ENCODE results near the gene RAB42. TPM values are rescaled to one million over a fixed set of nuclear protein-coding genes. Genes with fewer than 3 reads are reported as not detected.

Gene RAB42
- 4.8 TPM for polyA plus RNA-seq (2013, experiment 1 of 2)
- polyA plus RNA-seq (2013, experiment 2 of 2) = 4.9 TPM

GRCh38 chr1:28591708-28592320 lies at the start of gene RAB42:
Gene RAB42, plus strand, starts transcription at chr1:28592265. Its CDS starts 247 bp downstream, at chr1:28592512.
- Histone ChIP-seq H3K14ac (ENCODE audit: low read length in 2 of 2) (peak within 1 kb of the TSS in 1 of 2 experiments; percentile 4), H3K4ac (ENCODE audit: low read depth in 1 of 2, low read length in 2 of 2) (peak within 1 kb of the TSS in 1 of 2 experiments; percentile 67), H2AK5ac (ENCODE audit: low read length, severe bottlenecking) (peak within 1 kb of the TSS; percentile 87), H3K9me3 (ENCODE audit: control insufficient read depth, low read length) (no peaks in the 10 kb centered on the region), H2BK15ac (ENCODE audit: low read depth, poor library complexity, severe bottlenecking) (peak within 1 kb of the TSS; percentile 4), H4K8ac (ENCODE audit: low read length) (peak within 1 kb of the TSS; percentile 87), H3K79me1 (replicated peaks; ENCODE audit: low read length, poor library complexity, severe bottlenecking) (peaks cover 1% of the 10 kb centered on the region), H2BK120ac (ENCODE audit: low read depth, low read length) (peak within 1 kb of the TSS; percentile 78), H3K23ac (ENCODE audit: low read length in 2 of 2) (peak within 1 kb of the TSS in 1 of 2 experiments; percentile 94), H3K18ac (ENCODE audit: low read depth in 1 of 2, low read length in 2 of 2) (peak within 1 kb of the TSS; percentile 55 to 78), H4K91ac (ENCODE audit: low read length) (no peak within 1 kb of the TSS), H3K36me3 (ENCODE audit: control insufficient read depth in 1 of 2, insufficient read depth in 2 of 2, low read depth in 1 of 2, low read length in 2 of 2) (no peaks in the 10 kb centered on the region), H3K27me3 (ENCODE audit: control insufficient read depth in 1 of 2, insufficient read depth in 1 of 2, low read length in 2 of 2) (no peaks in the 10 kb centered on the region), H3K27ac (ENCODE audit: low read length, poor library complexity, severe bottlenecking) (no peak within 1 kb of the TSS), H3K9ac (ENCODE audit: low read length) (peak within 1 kb of the TSS; percentile 83), H2BK12ac (ENCODE audit: low read length in 2 of 2) (peak within 1 kb of the TSS; percentile 4 to 57), H2AFZ (ENCODE audit: low read depth, low read length) (peak within 1 kb of the TSS; percentile 88), H3K4me1 (ENCODE audit: control insufficient read depth, insufficient read depth, low read depth, low read length) (peaks cover 20% of the 10 kb centered on the region), H2BK5ac (ENCODE audit: low read depth, low read length, poor library complexity, severe bottlenecking) (peak within 1 kb of the TSS; percentile 58), H3K4me2 (ENCODE audit: low read length, poor library complexity, severe bottlenecking) (peak within 1 kb of the TSS; percentile 47), H3K4me3 (ENCODE audit: insufficient read depth in 1 of 2, low read depth in 1 of 2, low read length in 2 of 2) (peak within 1 kb of the TSS; percentile 61 to 83)
- DNase-seq = no peak
- WGBS = 76% methylated on average over 4 of the region's 13 CpGs

- H2AFZ ChIP-seq (ENCODE audit: low read depth, low read length) = no peak overlapping the region
- DNase-seq = no peak
- H4K8ac ChIP-seq (ENCODE audit: low read length) = no peak overlapping the region
- H4K91ac ChIP-seq (ENCODE audit: low read length) = no peak overlapping the region
- no peak overlapping the region for H2BK120ac ChIP-seq (ENCODE audit: low read depth, low read length)
- H3K18ac ChIP-seq (ENCODE audit: low read depth in 1 of 2, low read length in 2 of 2) = no peak overlapping the region
- no peak overlapping the region for H3K9ac ChIP-seq (ENCODE audit: low read length)
- no peaks in the 10 kb centered on the region for H3K9me3 ChIP-seq (ENCODE audit: control insufficient read depth, low read length)
- WGBS = 100% methylated on average over 3 of the region's 4 CpGs
- H3K23ac ChIP-seq (ENCODE audit: low read length in 2 of 2) = no peak overlapping the region
- H3K4me1 ChIP-seq (ENCODE audit: control insufficient read depth, insufficient read depth, low read depth, low read length) = no peaks in the 10 kb centered on the region
- H3K14ac ChIP-seq (ENCODE audit: low read length in 2 of 2) = no peak overlapping the region
- no peaks in the 10 kb centered on the region for H3K27me3 ChIP-seq (ENCODE audit: control insufficient read depth in 1 of 2, insufficient read depth in 1 of 2, low read length in 2 of 2)
- H2BK12ac ChIP-seq (ENCODE audit: low read length in 2 of 2) = no peak overlapping the region
- no peak overlapping the region for H2BK5ac ChIP-seq (ENCODE audit: low read depth, low read length, poor library complexity, severe bottlenecking)
- no peak overlapping the region for H3K4me2 ChIP-seq (ENCODE audit: low read length, poor library complexity, severe bottlenecking)
- no peak overlapping the region for H2BK15ac ChIP-seq (ENCODE audit: low read depth, poor library complexity, severe bottlenecking)
- H2AK5ac ChIP-seq (ENCODE audit: low read length, severe bottlenecking) = no peak overlapping the region
- no peak overlapping the region for H3K27ac ChIP-seq (ENCODE audit: low read length, poor library complexity, severe bottlenecking)
- H3K4ac ChIP-seq (ENCODE audit: low read depth in 1 of 2, low read length in 2 of 2) = no peak overlapping the region
- no peak overlapping the region for H3K4me3 ChIP-seq (ENCODE audit: insufficient read depth in 1 of 2, low read depth in 1 of 2, low read length in 2 of 2)
- H3K79me1 ChIP-seq (replicated peaks; ENCODE audit: low read length, poor library complexity, severe bottlenecking) = no peaks in the 10 kb centered on the region
- no peaks in the 10 kb centered on the region for H3K36me3 ChIP-seq (ENCODE audit: control insufficient read depth in 1 of 2, insufficient read depth in 2 of 2, low read depth in 1 of 2, low read length in 2 of 2)
Observed at GRCh38 chr1:28545246-28545628, 46.8 kb upstream of the RAB42 start.

GRCh38 chr1:28548318-28548717 lies 43.7 kb upstream of the RAB42 start:
- H4K91ac ChIP-seq (ENCODE audit: low read length) = no peak overlapping the region
- no peak for DNase-seq
- no peak overlapping the region for H3K14ac ChIP-seq (ENCODE audit: low read length in 2 of 2)
- no peak overlapping the region for H3K4me2 ChIP-seq (ENCODE audit: low read length, poor library complexity, severe bottlenecking)
- no peaks in the 10 kb centered on the region for H3K27me3 ChIP-seq (ENCODE audit: control insufficient read depth in 1 of 2, insufficient read depth in 1 of 2, low read length in 2 of 2)
- H3K4me3 ChIP-seq (ENCODE audit: insufficient read depth in 1 of 2, low read depth in 1 of 2, low read length in 2 of 2) = no peak overlapping the region
- H4K8ac ChIP-seq (ENCODE audit: low read length) = no peak overlapping the region
- WGBS = 100% methylated on average over 3 of the region's 3 CpGs
- no peak overlapping the region for H2BK5ac ChIP-seq (ENCODE audit: low read depth, low read length, poor library complexity, severe bottlenecking)
- no peaks in the 10 kb centered on the region for H3K36me3 ChIP-seq (ENCODE audit: control insufficient read depth in 1 of 2, insufficient read depth in 2 of 2, low read depth in 1 of 2, low read length in 2 of 2)
- H2BK120ac ChIP-seq (ENCODE audit: low read depth, low read length) = no peak overlapping the region
- no peak overlapping the region for H2BK12ac ChIP-seq (ENCODE audit: low read length in 2 of 2)
- no peak overlapping the region for H3K18ac ChIP-seq (ENCODE audit: low read depth in 1 of 2, low read length in 2 of 2)
- no peak overlapping the region for H3K23ac ChIP-seq (ENCODE audit: low read length in 2 of 2)
- H2AFZ ChIP-seq (ENCODE audit: low read depth, low read length) = no peak overlapping the region
- no peak overlapping the region for H3K9ac ChIP-seq (ENCODE audit: low read length)
- no peaks in the 10 kb centered on the region for H3K9me3 ChIP-seq (ENCODE audit: control insufficient read depth, low read length)
- H2AK5ac ChIP-seq (ENCODE audit: low read length, severe bottlenecking) = no peak overlapping the region
- H2BK15ac ChIP-seq (ENCODE audit: low read depth, poor library complexity, severe bottlenecking) = no peak overlapping the region
- H3K79me1 ChIP-seq (replicated peaks; ENCODE audit: low read length, poor library complexity, severe bottlenecking) = no peaks in the 10 kb centered on the region
- H3K4me1 ChIP-seq (ENCODE audit: control insufficient read depth, insufficient read depth, low read depth, low read length) = peaks cover 3% of the 10 kb centered on the region
- H3K27ac ChIP-seq (ENCODE audit: low read length, poor library complexity, severe bottlenecking) = no peak overlapping the region
- no peak overlapping the region for H3K4ac ChIP-seq (ENCODE audit: low read depth in 1 of 2, low read length in 2 of 2)

- Histone ChIP-seq H3K18ac (ENCODE audit: low read depth in 1 of 2, low read length in 2 of 2) (no peak overlapping the region), H4K8ac (ENCODE audit: low read length) (no peak overlapping the region), H3K9ac (ENCODE audit: low read length) (no peak overlapping the region), H3K36me3 (ENCODE audit: control insufficient read depth in 1 of 2, insufficient read depth in 2 of 2, low read depth in 1 of 2, low read length in 2 of 2) (peaks cover 3 to 10% of the 10 kb centered on the region in 2 experiments), H2AFZ (ENCODE audit: low read depth, low read length) (no peak overlapping the region), H2AK5ac (ENCODE audit: low read length, severe bottlenecking) (no peak overlapping the region), H3K14ac (ENCODE audit: low read length in 2 of 2) (no peak overlapping the region), H3K23ac (ENCODE audit: low read length in 2 of 2) (no peak overlapping the region), H3K4me2 (ENCODE audit: low read length, poor library complexity, severe bottlenecking) (no peak overlapping the region), H2BK12ac (ENCODE audit: low read length in 2 of 2) (no peak overlapping the region), H4K91ac (ENCODE audit: low read length) (no peak overlapping the region), H3K9me3 (ENCODE audit: control insufficient read depth, low read length) (no peaks in the 10 kb centered on the region), H3K27ac (ENCODE audit: low read length, poor library complexity, severe bottlenecking) (no peak overlapping the region), H3K4me3 (ENCODE audit: insufficient read depth in 1 of 2, low read depth in 1 of 2, low read length in 2 of 2) (no peak overlapping the region), H2BK5ac (ENCODE audit: low read depth, low read length, poor library complexity, severe bottlenecking) (no peak overlapping the region), H3K79me1 (replicated peaks; ENCODE audit: low read length, poor library complexity, severe bottlenecking) (peaks cover 1% of the 10 kb centered on the region), H3K4ac (ENCODE audit: low read depth in 1 of 2, low read length in 2 of 2) (no peak overlapping the region), H2BK120ac (ENCODE audit: low read depth, low read length) (no peak overlapping the region), H3K4me1 (ENCODE audit: control insufficient read depth, insufficient read depth, low read depth, low read length) (peaks cover 5% of the 10 kb centered on the region), H3K27me3 (ENCODE audit: control insufficient read depth in 1 of 2, insufficient read depth in 1 of 2, low read length in 2 of 2) (no peaks in the 10 kb centered on the region), H2BK15ac (ENCODE audit: low read depth, poor library complexity, severe bottlenecking) (no peak overlapping the region)
- no peak for DNase-seq
- whole genome bisulfite sequencing = over 99% methylated on average over 6 of the region's 6 CpGs
Observed at GRCh38 chr1:28551381-28551780, 40.7 kb upstream of the RAB42 start.

Measured in mesenchymal stem cell (in vitro differentiated cells and primary cell).